GM23248 (cell line): ENCODE results near the gene SH3YL1. TPM values are rescaled to one million over a fixed set of nuclear protein-coding genes. Genes with fewer than 3 reads are reported as not detected.

Source experiments
- DNase-seq: peaks from one replicate; pipeline ENCODE4 v3.0.0-alpha.2; 2015
- H2AFZ ChIP-seq: fragments of 200-600 bp; sonication (generic); 2 replicates; pipeline ENCODE4 v1.6.1; 2016; ENCODE audit warnings: antibody characterized with exemption
- H3F3A ChIP-seq: fragments of 200-600 bp; sonication (generic); 2 replicates; pipeline ENCODE4 v1.6.1; 2016; ENCODE audit warnings: mild to moderate bottlenecking, antibody characterized with exemption, mixed run types; ENCODE audit not compliant: insufficient read depth
- H3K27ac ChIP-seq: fragments of 200-600 bp; sonication (generic); 2 replicates; pipeline ENCODE4 v1.5.1; 2016; ENCODE audit warnings: mild to moderate bottlenecking
- H3K27me3 ChIP-seq: fragments of 200-600 bp; sonication (generic); replicated peaks from 2 replicates; pipeline ENCODE4 v1.6.1; 2016; ENCODE audit warnings: mild to moderate bottlenecking; ENCODE audit not compliant: insufficient read depth
- H3K36me3 ChIP-seq: fragments of 200-600 bp; sonication (generic); 2 replicates; pipeline ENCODE4 v1.6.1; 2016; ENCODE audit warnings: low read depth, mild to moderate bottlenecking
- H3K4me1 ChIP-seq: fragments of 200-600 bp; sonication (generic); 2 replicates; pipeline ENCODE4 v1.6.1; 2016; ENCODE audit warnings: mild to moderate bottlenecking; ENCODE audit not compliant: insufficient read depth
- H3K4me2 ChIP-seq: fragments of 200-600 bp; sonication (generic); one replicate; pipeline ENCODE4 v1.6.1; 2016; ENCODE audit warnings: mild to moderate bottlenecking; ENCODE audit not compliant: unreplicated experiment
- H3K4me3 ChIP-seq: fragments of 200-600 bp; sonication (generic); 2 replicates; pipeline ENCODE4 v1.5.1; 2016; ENCODE audit warnings: mild to moderate bottlenecking
- H3K79me2 ChIP-seq: fragments of 200-600 bp; sonication (generic); 2 replicates; pipeline ENCODE4 v1.6.1; 2016; ENCODE audit warnings: mild to moderate bottlenecking; ENCODE audit not compliant: insufficient read depth
- H3K9ac ChIP-seq: fragments of 200-600 bp; sonication (generic); 2 replicates; pipeline ENCODE4 v1.6.1; 2016; ENCODE audit warnings: mild to moderate bottlenecking
- H3K9me2 ChIP-seq: fragments of 200-600 bp; sonication (generic); 2 replicates; pipeline ENCODE4 v1.6.1; 2016; ENCODE audit warnings: mixed run types, mild to moderate bottlenecking, moderate library complexity; ENCODE audit not compliant: insufficient read depth
- H3K9me3 ChIP-seq: fragments of 200-600 bp; sonication (generic); one replicate; pipeline ENCODE4 v1.6.1; 2017; ENCODE audit warnings: low read depth
- H4K20me1 ChIP-seq: fragments of 200-600 bp; sonication (generic); 2 replicates; pipeline ENCODE4 v1.6.0; 2016; ENCODE audit not compliant: insufficient read depth
- EZH2 ChIP-seq: fragments of 200-600 bp; sonication (generic); IDR thresholded peaks from 2 replicates; pipeline ENCODE4 v1.6.1; 2018; ENCODE audit warnings: antibody characterized with exemption, mild to moderate bottlenecking; ENCODE audit not compliant: insufficient read depth, poor library complexity, severe bottlenecking
- EZH2phosphoT487 ChIP-seq: fragments of 200-600 bp; sonication (generic); IDR thresholded peaks from 2 replicates; pipeline ENCODE4 v1.6.1; 2018; ENCODE audit warnings: antibody characterized with exemption, moderate library complexity, mild to moderate bottlenecking, low read depth; ENCODE audit not compliant: insufficient read depth
- WGBS, 2 experiments: methylation state at CpG; one replicate each; pipeline ENCODE4 v1.1.6; 2015 to 2017; ENCODE audit warnings: low lambda C conversion rate in 2 of 2, low coverage in 1 of 2; ENCODE audit errors: missing lambda C conversion rate in 2 of 2; 5-methylcytosine and 5-hydroxymethylcytosine counted together
- in situ Hi-C: fragments of 300-500 bp; cut with MboI; formaldehyde crosslinking; loops from 2 replicates; pipeline ENCODE4 v1.15.0; 2020
- polyA plus RNA-seq: library from polyadenylated mRNA; unstranded; fragments of >200 nt; fragmentation: Nextera tagmentation; extraction: Ambion mirVana; gene quantifications from 2 replicates; pipeline ENCODE4 v1.2.1, GENCODE V29; 2016
- total RNA-seq: library from RNA; depleted of rRNA; stranded (reverse); fragments of >200 nt; shearing (Covaris generic); gene quantifications from 2 replicates; pipeline ENCODE4 v1.2.3, GENCODE V29; 2014

SH3YL1 gene
- total and polyA plus RNA-seq, 2 experiments from 2014 or later: 24.0 to 25.2 TPM

DNA sequence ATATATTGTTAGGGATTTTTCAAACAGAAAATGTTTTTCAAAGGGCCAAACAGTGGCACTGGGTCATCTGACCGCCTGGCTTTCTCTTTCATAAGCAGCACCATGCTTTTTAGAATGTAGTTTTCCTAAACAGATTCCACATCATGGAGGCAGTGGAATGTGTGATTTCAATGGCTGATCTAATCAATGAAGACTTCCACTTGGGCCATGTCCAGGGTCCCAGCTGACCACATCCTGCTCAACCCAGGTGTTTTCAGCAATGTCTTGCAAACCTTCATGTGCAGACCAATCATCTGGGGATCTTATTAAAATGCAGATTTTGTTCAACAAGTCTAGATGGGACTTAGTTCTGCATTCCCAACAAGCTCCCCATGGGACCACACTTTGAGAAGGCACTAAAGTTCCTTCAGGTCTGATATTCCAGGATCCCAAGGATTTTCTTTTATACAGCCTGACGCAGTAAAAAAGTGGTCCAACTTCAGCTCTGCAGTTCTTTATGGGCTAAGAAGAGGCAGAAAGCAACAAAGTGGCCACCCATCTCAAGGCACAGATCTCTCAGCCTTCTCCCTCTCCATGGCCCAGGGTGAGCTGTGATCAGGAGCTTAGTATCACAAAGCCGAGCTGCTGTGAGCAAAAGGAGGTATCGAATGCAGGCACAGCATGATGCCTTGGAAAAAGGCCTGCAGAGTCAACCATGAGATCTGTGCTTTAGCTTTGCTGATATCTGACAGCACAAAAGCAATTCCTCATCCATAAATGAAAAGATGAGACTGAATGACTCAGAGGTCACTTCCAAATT lies 20.4 kb upstream of the SH3YL1 start:
- Histone ChIP-seq H3K4me3 (no peak overlapping the region), H3K9ac (no peak overlapping the region), H3K9me2 (no peaks in the 10 kb centered on the region), H3K27ac (no peak overlapping the region), H3K9me3 (no peaks in the 10 kb centered on the region), H3K4me2 (no peak overlapping the region), H3K4me1 (peaks cover 24% of the 10 kb centered on the region), H3F3A (peaks cover 37% of the 10 kb centered on the region), H4K20me1 (no peaks in the 10 kb centered on the region), H3K36me3 (peaks cover 11% of the 10 kb centered on the region), H2AFZ (no peak overlapping the region), H3K27me3 (peaks cover 3% of the 10 kb centered on the region; the same call in 1 of the 2 replicates), H3K79me2 (no peaks in the 10 kb centered on the region)
- WGBS, 2 experiments: 82 to 91% methylated on average over 4 of the region's 4 CpGs
- TF ChIP-seq EZH2 (no peak), EZH2phosphoT487 (no peak)
- no peak for DNase-seq
- in situ Hi-C loops: no loop called here

DNA sequence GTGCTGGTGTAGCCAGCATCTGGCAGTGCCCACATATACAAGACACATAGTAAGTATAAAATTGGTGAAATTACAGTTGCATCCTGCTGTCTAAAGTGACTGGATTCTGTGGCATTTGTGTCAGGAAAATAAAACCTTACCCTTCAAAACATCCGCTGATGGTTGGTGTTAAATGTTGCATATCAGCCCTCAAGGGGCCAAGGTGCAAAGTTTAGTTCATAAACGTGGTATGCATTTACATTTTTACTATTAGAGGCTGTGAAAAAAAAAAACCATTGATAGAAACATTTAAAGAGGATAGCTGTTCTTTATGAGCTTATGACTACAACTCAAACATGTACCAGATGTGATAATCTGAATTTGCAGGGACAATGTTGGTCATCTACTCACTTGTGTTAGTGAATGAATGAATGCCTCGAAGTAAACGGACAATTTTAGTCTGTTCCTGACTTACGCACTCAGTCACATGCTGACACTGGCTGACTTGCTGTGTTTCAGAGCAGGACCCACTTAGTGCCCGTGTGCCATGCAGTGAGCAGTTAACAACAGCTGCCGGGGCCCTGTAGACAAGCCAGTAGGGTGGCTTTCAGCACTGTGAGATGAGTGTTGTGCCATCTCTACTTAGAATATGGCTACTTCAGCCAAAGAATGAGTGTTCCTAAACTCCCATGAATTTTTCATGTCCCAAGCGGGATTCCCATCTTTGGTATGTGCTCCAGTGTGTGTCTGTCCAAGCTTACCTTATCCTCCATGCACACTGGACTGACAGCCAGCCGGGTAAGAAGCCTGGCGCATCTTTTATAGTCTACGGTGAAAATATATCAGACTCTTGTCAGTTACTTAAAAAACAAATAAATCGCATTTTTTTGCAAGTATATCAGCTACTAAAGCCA lies 18.8 kb upstream of the SH3YL1 start:
- in situ Hi-C loops: no loop called here
- H3K9ac ChIP-seq: no peak overlapping the region
- H3F3A ChIP-seq: peaks cover 37% of the 10 kb centered on the region
- peaks cover 11% of the 10 kb centered on the region for H3K79me2 ChIP-seq
- no peak overlapping the region for H3K4me2 ChIP-seq
- H3K36me3 ChIP-seq: peaks cover 27% of the 10 kb centered on the region
- no peaks in the 10 kb centered on the region for H3K9me3 ChIP-seq
- H3K27me3 ChIP-seq: no peaks in the 10 kb centered on the region
- peaks cover 24% of the 10 kb centered on the region for H3K4me1 ChIP-seq
- no peaks in the 10 kb centered on the region for H3K9me2 ChIP-seq
- TF ChIP-seq EZH2phosphoT487: no peak
- TF ChIP-seq EZH2: no peak
- no peak for DNase-seq
- H4K20me1 ChIP-seq: no peaks in the 10 kb centered on the region
- WGBS, 2 experiments: 95 to 96% methylated on average over 12 of the region's 12 CpGs
- H2AFZ ChIP-seq: no peak overlapping the region
- H3K27ac ChIP-seq: no peak overlapping the region
- H3K4me3 ChIP-seq: no peak overlapping the region

DNA sequence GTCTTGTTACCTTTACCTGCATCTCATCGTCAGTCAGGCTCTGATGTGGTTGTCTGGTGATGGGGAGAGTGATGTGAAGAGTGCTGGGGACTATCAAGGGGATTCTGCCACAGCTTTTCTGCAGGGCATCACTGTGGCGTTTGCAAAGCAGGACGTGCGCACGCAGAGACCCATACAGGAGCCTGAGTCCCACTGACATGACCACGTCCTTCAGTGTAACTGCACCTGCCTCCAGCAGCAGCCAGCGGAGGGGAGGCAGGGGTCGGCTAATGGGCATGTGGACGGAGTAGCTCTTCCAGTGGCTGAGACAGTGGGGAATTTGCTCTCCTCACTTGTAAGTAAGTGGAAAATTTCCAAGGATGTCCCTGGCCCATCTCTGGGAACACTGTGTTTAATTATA lies 17.5 kb upstream of the SH3YL1 start:
- Histone ChIP-seq H3K27ac (no peak overlapping the region), H3K4me1 (peaks cover 24% of the 10 kb centered on the region), H3K79me2 (peaks cover 23% of the 10 kb centered on the region), H3K9me3 (no peaks in the 10 kb centered on the region), H2AFZ (no peak overlapping the region), H3K27me3 (no peaks in the 10 kb centered on the region), H3K4me3 (no peak overlapping the region), H3K4me2 (no peak overlapping the region), H3K36me3 (peaks cover 35% of the 10 kb centered on the region), H3K9ac (no peak overlapping the region), H3F3A (peaks cover 36% of the 10 kb centered on the region), H4K20me1 (no peaks in the 10 kb centered on the region), H3K9me2 (no peaks in the 10 kb centered on the region)
- 97 to 98% methylated on average over 9 of the region's 9 CpGs for WGBS, 2 experiments
- no peak for DNase-seq
- TF ChIP-seq EZH2 (no peak), EZH2phosphoT487 (no peak)
- in situ Hi-C loops: no loop called here

DNA sequence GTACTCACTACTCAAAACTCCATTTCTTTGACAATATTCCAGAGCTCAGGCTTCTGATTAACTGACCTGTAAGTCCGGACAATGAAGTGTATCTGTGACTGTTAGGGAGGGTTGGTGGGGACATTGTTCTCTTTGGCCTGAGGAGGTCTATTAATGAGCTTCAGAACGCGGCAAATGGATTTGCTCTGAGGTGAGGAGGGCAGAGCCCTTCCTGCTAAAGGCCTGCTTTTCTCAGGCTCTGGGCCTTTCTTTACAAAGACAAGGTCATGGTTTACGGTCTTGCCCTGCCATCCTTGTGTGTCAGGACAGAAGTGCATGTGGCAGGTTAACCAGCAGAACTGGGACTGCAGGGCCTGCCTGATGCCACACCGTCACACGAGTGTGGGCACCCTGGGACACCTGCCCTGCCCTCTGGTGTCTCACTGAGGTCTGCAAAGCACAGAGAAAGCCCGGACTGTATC lies 16.8 kb upstream of the SH3YL1 start:
- TF ChIP-seq EZH2 (no peak), EZH2phosphoT487 (no peak)
- Histone ChIP-seq H3K36me3 (peaks cover 35% of the 10 kb centered on the region), H3K4me2 (no peak overlapping the region), H4K20me1 (no peaks in the 10 kb centered on the region), H3K79me2 (peaks cover 30% of the 10 kb centered on the region), H3F3A (peaks cover 29% of the 10 kb centered on the region), H3K9me3 (no peaks in the 10 kb centered on the region), H3K4me1 (peaks cover 19% of the 10 kb centered on the region), H3K9me2 (no peaks in the 10 kb centered on the region), H3K4me3 (no peak overlapping the region), H3K9ac (no peak overlapping the region), H2AFZ (no peak overlapping the region), H3K27me3 (no peaks in the 10 kb centered on the region), H3K27ac (no peak overlapping the region)
- no peak for DNase-seq
- WGBS, 2 experiments: 96 to 97% methylated on average over 7 of the region's 7 CpGs
- in situ Hi-C loops: no loop called here
